ENCODE results near the gene CFAP74. TPM values are rescaled to one million over a fixed set of nuclear protein-coding genes. Genes with fewer than 3 reads are reported as not detected.

The CFAP74 gene
- total and polyA plus RNA-seq, 9 of the 15 experiments (the other 6 are each of a cell fraction or from before 2014, with no cell fraction given) = 0.03 to 0.15 (median 0.05) TPM; not detected in 6

GRCh38 chr1:1906185-1907097, 97.1 kb downstream of the CFAP74 start (continued):
- no peak for TF ChIP-seq TCFL5 (CRISPR knock-in tag; conservative IDR thresholded peaks at IDR 0.05)
- peak; percentile 80; the same call in 1 of the 2 replicates for TF ChIP-seq CREM (IDR thresholded peaks at IDR 0.05; ENCODE audit: low read depth)
- no peak for TF ChIP-seq HOXB6 (CRISPR knock-in tag; IDR thresholded peaks at IDR 0.05; ENCODE audit: borderline replicate concordance)
- peak; percentile 43; the same call in 1 of the 2 replicates for TF ChIP-seq ZNF24 (IDR thresholded peaks at IDR 0.05)
- TF ChIP-seq ETV6 (IDR thresholded peaks at IDR 0.05; ENCODE audit: borderline replicate concordance in 1 of 2, low read depth in 2 of 2, low read length in 1 of 2) = no peak
- no peak for TF ChIP-seq ETV6 (CRISPR knock-in tag; IDR thresholded peaks at IDR 0.05; ENCODE audit: borderline replicate concordance)
- no peak for TF ChIP-seq PPARD (CRISPR knock-in tag; IDR thresholded peaks at IDR 0.05)
- TF ChIP-seq POLR3G (IDR thresholded peaks at IDR 0.05; ENCODE audit: extremely low read depth, insufficient read length, insufficient replicate concordance) = no peak
- TF ChIP-seq DEAF1 (CRISPR knock-in tag; IDR thresholded peaks at IDR 0.05) = peak; percentile 90
- TF ChIP-seq NBN (IDR thresholded peaks at IDR 0.05; ENCODE audit: low read depth) = 0 out of 2 replicates have a peak, but pooled peaks have one; percentile 83
- no peak for TF ChIP-seq NR2F6 (CRISPR knock-in tag; IDR thresholded peaks at IDR 0.05)
- no peak for TF ChIP-seq PATZ1 (CRISPR knock-in tag; IDR thresholded peaks at IDR 0.05; ENCODE audit: borderline replicate concordance)
- no peak for TF ChIP-seq TFAM (CRISPR knock-in tag; conservative IDR thresholded peaks at IDR 0.05)
- TF ChIP-seq EWSR1 (IDR thresholded peaks at IDR 0.05; ENCODE audit: borderline replicate concordance, low read depth, partially characterized antibody) = no peak
- TF ChIP-seq POLR2H (tag; IDR thresholded peaks at IDR 0.05; ENCODE audit: low read depth) = no peak
- TF ChIP-seq ZNF584 (CRISPR knock-in tag; IDR thresholded peaks at IDR 0.05; ENCODE audit: low read depth) = no peak
- no peak for TF ChIP-seq GABPA (tag; conservative IDR thresholded peaks at IDR 0.05; ENCODE audit: low read depth)
- no peak for TF ChIP-seq ZNF143 (CRISPR knock-in tag; IDR thresholded peaks at IDR 0.05)
- TF ChIP-seq E2F6 (IDR thresholded peaks at IDR 0.05; ENCODE audit: borderline replicate concordance in 1 of 2, extremely low read depth in 1 of 2, insufficient read depth in 1 of 2, insufficient read length in 1 of 2, low read depth in 1 of 2, low read length in 1 of 2, poor library complexity in 1 of 2, severe bottlenecking in 1 of 2) = peak; percentile 19 to 42
- TF ChIP-seq ZNF280A (IDR thresholded peaks at IDR 0.05; ENCODE audit: low read depth, partially characterized antibody) = no peak
